Liver (tissue), 9 donors: ENCODE results near the gene R3HCC1L. TPM values are rescaled to one million over a fixed set of nuclear protein-coding genes. Genes with fewer than 3 reads are reported as not detected.

Experiments used
- DNase-seq: peaks from one replicate; pipeline ENCODE4 v3.0.0-alpha.2; 2017; ENCODE audit warnings: low spot score
- H3K27ac ChIP-seq, 2 donors: one replicate each; pipeline ENCODE4 v1.7.0; 2013; ENCODE audit warnings: inconsistent platforms in 2 of 2, low read length in 2 of 2, control low read depth in 1 of 2, low read depth in 1 of 2, mild to moderate bottlenecking in 1 of 2
- H3K27me3 ChIP-seq, 4 donors: one replicate each; pipeline versions ENCODE4 v1.6.1 to v1.7.0; 2013; ENCODE audit warnings: low read length in 3 of 4, inconsistent platforms in 1 of 4, mild to moderate bottlenecking in 1 of 4, moderate library complexity in 1 of 4; ENCODE audit not compliant: control insufficient read depth in 4 of 4, insufficient read depth in 4 of 4
- H3K36me3 ChIP-seq, 4 donors: one replicate each; pipeline versions ENCODE4 v1.6.1 to v1.7.0; 2013; ENCODE audit warnings: low read length in 3 of 4, mild to moderate bottlenecking in 3 of 4, low read depth in 1 of 4, moderate library complexity in 1 of 4; ENCODE audit not compliant: control insufficient read depth in 4 of 4, insufficient read depth in 3 of 4
- H3K4me1 ChIP-seq, 4 donors: one replicate each; pipeline versions ENCODE4 v1.6.1 to v1.7.0; 2013; ENCODE audit warnings: low read length in 3 of 4, mild to moderate bottlenecking in 3 of 4, moderate library complexity in 1 of 4; ENCODE audit not compliant: control insufficient read depth in 4 of 4, insufficient read depth in 4 of 4
- H3K4me3 ChIP-seq, 3 donors: one replicate each; pipeline versions ENCODE4 v1.6.1 to v1.7.0; 2013; ENCODE audit warnings: low read length in 3 of 3, control low read depth in 1 of 3, low read depth in 1 of 3, mild to moderate bottlenecking in 1 of 3
- H3K9ac ChIP-seq, 2 donors: one replicate each; pipeline ENCODE4 v1.7.0; 2013; ENCODE audit warnings: low read length in 2 of 2, mild to moderate bottlenecking in 2 of 2, moderate library complexity in 2 of 2, control low read depth in 1 of 2, low read depth in 1 of 2
- H3K9me3 ChIP-seq, 4 donors: one replicate each; pipeline versions ENCODE4 v1.6.1 to v1.7.0; 2013; ENCODE audit warnings: low read length in 3 of 4; ENCODE audit not compliant: control insufficient read depth in 4 of 4
- EGR1 ChIP-seq, 2 donors: IDR thresholded peaks; 2 replicates each; pipeline ENCODE4 v1.6.1; 2016 to 2018; ENCODE audit warnings: antibody characterized with exemption in 2 of 2, low read depth in 2 of 2
- FOXA1 ChIP-seq: IDR thresholded peaks from 2 replicates; pipeline ENCODE4 v1.6.1; 2016; ENCODE audit warnings: antibody characterized with exemption
- FOXA2 ChIP-seq: IDR thresholded peaks from 2 replicates; pipeline ENCODE4 v1.6.1; 2016; ENCODE audit warnings: antibody characterized with exemption
- GABPA ChIP-seq, 2 donors: IDR thresholded peaks in 1 of 2; conservative IDR thresholded peaks in 1 of 2; 2 replicates each; pipeline ENCODE4 v1.6.1; 2016; ENCODE audit warnings: antibody characterized with exemption in 2 of 2, mild to moderate bottlenecking in 1 of 2, moderate library complexity in 1 of 2
- HNF4A ChIP-seq, 2 donors: conservative IDR thresholded peaks; 2 replicates each; pipeline ENCODE4 v1.6.1; 2016; ENCODE audit warnings: antibody characterized with exemption in 2 of 2, mild to moderate bottlenecking in 2 of 2
- HNF4G ChIP-seq: IDR thresholded peaks from 2 replicates; pipeline ENCODE4 v1.6.1; 2016; ENCODE audit warnings: antibody characterized with exemption
- JUND ChIP-seq, 2 donors: IDR thresholded peaks; 2 replicates each; pipeline ENCODE4 v1.6.1; 2016; ENCODE audit warnings: antibody characterized with exemption in 2 of 2
- NR2F2 ChIP-seq: IDR thresholded peaks from 2 replicates; pipeline ENCODE4 v1.6.1; 2016; ENCODE audit warnings: antibody characterized with exemption
- RAD21 ChIP-seq, 2 donors: IDR thresholded peaks; 2 replicates each; pipeline ENCODE4 v1.6.1; 2016; ENCODE audit warnings: antibody characterized with exemption in 2 of 2, mild to moderate bottlenecking in 2 of 2
- RXRA ChIP-seq, 2 donors: IDR thresholded peaks; 2 replicates each; pipeline ENCODE4 v1.6.1; 2017 to 2018; ENCODE audit warnings: antibody characterized with exemption in 2 of 2, mild to moderate bottlenecking in 1 of 2
- SP1 ChIP-seq: IDR thresholded peaks from 2 replicates; pipeline ENCODE4 v1.6.1; 2018; ENCODE audit warnings: antibody characterized with exemption, mild to moderate bottlenecking
- TAF1 ChIP-seq: conservative IDR thresholded peaks from 2 replicates; pipeline ENCODE4 v1.6.1; 2016; ENCODE audit warnings: antibody characterized with exemption, mild to moderate bottlenecking
- YY1 ChIP-seq: IDR thresholded peaks from 2 replicates; pipeline ENCODE4 v1.6.1; 2016; ENCODE audit warnings: antibody characterized with exemption, mild to moderate bottlenecking
- WGBS: extraction: QIAGEN DNeasy Blood & Tissue Kit; methylation state at CpG from one replicate; pipeline ENCODE4 v1.1.7; 2013; 5-methylcytosine and 5-hydroxymethylcytosine counted together
- polyA plus RNA-seq, 2 donors: library from polyadenylated mRNA; stranded (reverse) in 1 of 2; unstranded in 1 of 2; fragments of 200-250 nt in 1 of 2; fragments of >200 nt in 1 of 2; fragmentation: Nextera tagmentation in 1 of 2; extraction: Ambion mirVana in 1 of 2; gene quantifications; one replicate each; pipeline versions ENCODE4 v1.2.1 to v1.2.3, GENCODE V29; 2013 to 2015
- total RNA-seq, 2 donors: library from RNA; depleted of rRNA; stranded (reverse); fragments of >200 nt; gene quantifications; one replicate each; pipeline ENCODE4 v1.2.3, GENCODE V29; 2014
- TF ChIP-seq, protein P1 (sequence below): IDR thresholded peaks from 2 replicates; pipeline ENCODE4 v1.6.1; 2016; ENCODE audit warnings: antibody characterized with exemption
- TF ChIP-seq, protein P2 (sequence below): IDR thresholded peaks from 2 replicates; pipeline ENCODE4 v1.6.1; 2016; ENCODE audit warnings: antibody characterized with exemption
- TF ChIP-seq, protein P3 (sequence below): IDR thresholded peaks from 2 replicates; pipeline ENCODE4 v1.6.1; 2016; ENCODE audit warnings: antibody characterized with exemption
- TF ChIP-seq, protein P4 (sequence below): fragments of 150-350 bp; IDR thresholded peaks from 2 replicates; pipeline ENCODE4 v1.5.1; 2017; ENCODE audit warnings: improper control_type of control experiment, low read depth, low read length; ENCODE audit not compliant: missing input control
- TF ChIP-seq, protein P5 (sequence below): IDR thresholded peaks from 2 replicates; pipeline ENCODE4 v1.6.1; 2016; ENCODE audit warnings: antibody characterized with exemption, mild to moderate bottlenecking
- donor health status: healthy.
- donor health status: healthy.
- donor health status: healthy.
- donor health status: healthy.
- donor health status: healthy.

The R3HCC1L gene
- total and polyA plus RNA-seq, 4 donors: 3.2 to 11.2 (median 7.4) TPM

DNA sequence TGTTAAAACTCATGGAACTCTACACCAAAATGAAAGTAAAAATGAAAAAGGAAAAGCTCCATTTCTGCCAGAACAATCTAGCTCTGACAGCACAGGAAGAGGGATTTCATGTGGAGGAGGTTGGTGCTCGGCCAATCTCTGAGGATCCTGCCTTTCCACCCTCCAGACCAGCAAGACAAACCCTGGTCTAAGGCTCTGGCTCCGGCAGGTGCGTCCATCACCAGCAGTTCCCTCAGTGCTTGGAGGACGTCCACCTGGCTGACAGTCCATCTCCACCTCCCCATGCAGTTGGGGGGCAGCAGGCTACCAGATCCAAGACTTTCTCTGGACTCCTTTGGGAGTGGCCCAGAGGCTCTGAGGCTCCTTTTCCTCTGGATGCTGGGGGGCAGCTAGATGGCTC lies 158.5 kb downstream of the R3HCC1L start:
- no peaks in the 10 kb centered on the region for H3K27me3 ChIP-seq
- no peak overlapping the region for H3K27ac ChIP-seq
- 67% methylated on average over 4 of the region's 4 CpGs for WGBS
- H3K4me3 ChIP-seq: no peak overlapping the region
- no peak overlapping the region for H3K9ac ChIP-seq
- no peaks in the 10 kb centered on the region for H3K36me3 ChIP-seq
- DNase-seq: no peak
- no peaks in the 10 kb centered on the region for H3K4me1 ChIP-seq
- no peaks in the 10 kb centered on the region for H3K9me3 ChIP-seq
- TF ChIP-seq FOXA1 (no peak), EGR1 (IDR thresholded peaks at IDR 0.05; ENCODE audit: low read depth in 2 of 2) (no peak), FOXA2 (no peak), SP1 (no peak), TAF1 (no peak), RXRA (IDR thresholded peaks at IDR 0.05) (no peak), RAD21 (IDR thresholded peaks at IDR 0.05) (no peak), YY1 (no peak), NR2F2 (no peak), HNF4A (conservative IDR thresholded peaks at IDR 0.05) (no peak), GABPA (IDR thresholded peaks at IDR 0.05 in 1 of 2, conservative IDR thresholded peaks at IDR 0.05 in 1 of 2) (no peak), JUND (IDR thresholded peaks at IDR 0.05) (no peak), HNF4G (no peak)
- TF ChIP-seq, protein P1, sequence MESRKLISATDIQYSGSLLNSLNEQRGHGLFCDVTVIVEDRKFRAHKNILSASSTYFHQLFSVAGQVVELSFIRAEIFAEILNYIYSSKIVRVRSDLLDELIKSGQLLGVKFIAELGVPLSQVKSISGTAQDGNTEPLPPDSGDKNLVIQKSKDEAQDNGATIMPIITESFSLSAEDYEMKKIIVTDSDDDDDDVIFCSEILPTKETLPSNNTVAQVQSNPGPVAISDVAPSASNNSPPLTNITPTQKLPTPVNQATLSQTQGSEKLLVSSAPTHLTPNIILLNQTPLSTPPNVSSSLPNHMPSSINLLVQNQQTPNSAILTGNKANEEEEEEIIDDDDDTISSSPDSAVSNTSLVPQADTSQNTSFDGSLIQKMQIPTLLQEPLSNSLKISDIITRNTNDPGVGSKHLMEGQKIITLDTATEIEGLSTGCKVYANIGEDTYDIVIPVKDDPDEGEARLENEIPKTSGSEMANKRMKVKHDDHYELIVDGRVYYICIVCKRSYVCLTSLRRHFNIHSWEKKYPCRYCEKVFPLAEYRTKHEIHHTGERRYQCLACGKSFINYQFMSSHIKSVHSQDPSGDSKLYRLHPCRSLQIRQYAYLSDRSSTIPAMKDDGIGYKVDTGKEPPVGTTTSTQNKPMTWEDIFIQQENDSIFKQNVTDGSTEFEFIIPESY: no peak
- TF ChIP-seq, protein P2, sequence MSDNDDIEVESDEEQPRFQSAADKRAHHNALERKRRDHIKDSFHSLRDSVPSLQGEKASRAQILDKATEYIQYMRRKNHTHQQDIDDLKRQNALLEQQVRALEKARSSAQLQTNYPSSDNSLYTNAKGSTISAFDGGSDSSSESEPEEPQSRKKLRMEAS: no peak
- TF ChIP-seq, protein P3, sequence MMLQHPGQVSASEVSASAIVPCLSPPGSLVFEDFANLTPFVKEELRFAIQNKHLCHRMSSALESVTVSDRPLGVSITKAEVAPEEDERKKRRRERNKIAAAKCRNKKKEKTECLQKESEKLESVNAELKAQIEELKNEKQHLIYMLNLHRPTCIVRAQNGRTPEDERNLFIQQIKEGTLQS: no peak
- TF ChIP-seq, protein P4, sequence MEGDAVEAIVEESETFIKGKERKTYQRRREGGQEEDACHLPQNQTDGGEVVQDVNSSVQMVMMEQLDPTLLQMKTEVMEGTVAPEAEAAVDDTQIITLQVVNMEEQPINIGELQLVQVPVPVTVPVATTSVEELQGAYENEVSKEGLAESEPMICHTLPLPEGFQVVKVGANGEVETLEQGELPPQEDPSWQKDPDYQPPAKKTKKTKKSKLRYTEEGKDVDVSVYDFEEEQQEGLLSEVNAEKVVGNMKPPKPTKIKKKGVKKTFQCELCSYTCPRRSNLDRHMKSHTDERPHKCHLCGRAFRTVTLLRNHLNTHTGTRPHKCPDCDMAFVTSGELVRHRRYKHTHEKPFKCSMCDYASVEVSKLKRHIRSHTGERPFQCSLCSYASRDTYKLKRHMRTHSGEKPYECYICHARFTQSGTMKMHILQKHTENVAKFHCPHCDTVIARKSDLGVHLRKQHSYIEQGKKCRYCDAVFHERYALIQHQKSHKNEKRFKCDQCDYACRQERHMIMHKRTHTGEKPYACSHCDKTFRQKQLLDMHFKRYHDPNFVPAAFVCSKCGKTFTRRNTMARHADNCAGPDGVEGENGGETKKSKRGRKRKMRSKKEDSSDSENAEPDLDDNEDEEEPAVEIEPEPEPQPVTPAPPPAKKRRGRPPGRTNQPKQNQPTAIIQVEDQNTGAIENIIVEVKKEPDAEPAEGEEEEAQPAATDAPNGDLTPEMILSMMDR: no peak
- TF ChIP-seq, protein P5, sequence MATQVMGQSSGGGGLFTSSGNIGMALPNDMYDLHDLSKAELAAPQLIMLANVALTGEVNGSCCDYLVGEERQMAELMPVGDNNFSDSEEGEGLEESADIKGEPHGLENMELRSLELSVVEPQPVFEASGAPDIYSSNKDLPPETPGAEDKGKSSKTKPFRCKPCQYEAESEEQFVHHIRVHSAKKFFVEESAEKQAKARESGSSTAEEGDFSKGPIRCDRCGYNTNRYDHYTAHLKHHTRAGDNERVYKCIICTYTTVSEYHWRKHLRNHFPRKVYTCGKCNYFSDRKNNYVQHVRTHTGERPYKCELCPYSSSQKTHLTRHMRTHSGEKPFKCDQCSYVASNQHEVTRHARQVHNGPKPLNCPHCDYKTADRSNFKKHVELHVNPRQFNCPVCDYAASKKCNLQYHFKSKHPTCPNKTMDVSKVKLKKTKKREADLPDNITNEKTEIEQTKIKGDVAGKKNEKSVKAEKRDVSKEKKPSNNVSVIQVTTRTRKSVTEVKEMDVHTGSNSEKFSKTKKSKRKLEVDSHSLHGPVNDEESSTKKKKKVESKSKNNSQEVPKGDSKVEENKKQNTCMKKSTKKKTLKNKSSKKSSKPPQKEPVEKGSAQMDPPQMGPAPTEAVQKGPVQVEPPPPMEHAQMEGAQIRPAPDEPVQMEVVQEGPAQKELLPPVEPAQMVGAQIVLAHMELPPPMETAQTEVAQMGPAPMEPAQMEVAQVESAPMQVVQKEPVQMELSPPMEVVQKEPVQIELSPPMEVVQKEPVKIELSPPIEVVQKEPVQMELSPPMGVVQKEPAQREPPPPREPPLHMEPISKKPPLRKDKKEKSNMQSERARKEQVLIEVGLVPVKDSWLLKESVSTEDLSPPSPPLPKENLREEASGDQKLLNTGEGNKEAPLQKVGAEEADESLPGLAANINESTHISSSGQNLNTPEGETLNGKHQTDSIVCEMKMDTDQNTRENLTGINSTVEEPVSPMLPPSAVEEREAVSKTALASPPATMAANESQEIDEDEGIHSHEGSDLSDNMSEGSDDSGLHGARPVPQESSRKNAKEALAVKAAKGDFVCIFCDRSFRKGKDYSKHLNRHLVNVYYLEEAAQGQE: no peak
